VCaP (cell line): ENCODE measurements around the gene SMIM36.

Experiments
- H3K27ac ChIP-seq: fragments of 450-650 bp; 2 replicates; pipeline ENCODE4 v1.5.1; 2017
- TF ChIP-seq, protein P1 (sequence below): fragments of 450-650 bp; conservative IDR thresholded peaks from 2 replicates; pipeline ENCODE4 v1.5.1; 2017; ENCODE audit warnings: mild to moderate bottlenecking, moderate library complexity

SMIM36 gene

DNA sequence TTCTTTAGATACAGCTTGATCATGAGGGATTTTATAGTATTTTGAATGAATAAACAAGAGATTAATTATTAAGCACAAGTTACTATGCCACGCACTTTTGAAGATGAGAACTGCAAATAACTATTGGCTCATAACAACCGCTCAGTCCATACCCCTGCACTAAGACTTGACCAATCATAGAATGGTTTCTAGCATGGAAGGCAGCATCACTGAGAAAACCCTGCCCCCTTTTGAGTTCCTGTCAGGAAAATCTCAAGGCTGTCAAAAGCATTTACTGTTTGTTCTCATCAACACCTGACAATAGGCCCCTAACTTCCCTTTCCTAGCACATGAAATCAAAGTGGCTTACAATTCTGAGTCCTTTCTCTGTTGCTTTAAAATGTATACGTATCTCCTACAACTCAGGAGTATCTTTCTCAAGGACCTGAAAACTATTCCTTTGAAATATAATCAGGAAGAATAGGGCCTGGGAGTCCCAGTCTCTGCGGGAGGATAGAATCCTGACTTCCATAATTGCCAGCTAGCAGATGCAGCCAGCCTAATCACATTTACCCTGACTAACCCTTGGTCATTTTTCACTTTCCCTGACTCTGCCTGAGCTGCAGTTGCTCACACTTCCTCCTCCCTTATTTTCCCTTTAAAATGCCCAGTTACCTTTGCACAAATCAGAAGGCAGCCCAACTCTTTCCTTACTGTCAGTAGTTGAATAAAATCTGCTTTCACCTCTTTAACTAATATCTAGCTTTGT, 80.5 kb downstream of the SMIM36 start:
- H3K27ac ChIP-seq = peak overlapping the region; percentile 59
- TF ChIP-seq, protein P1, sequence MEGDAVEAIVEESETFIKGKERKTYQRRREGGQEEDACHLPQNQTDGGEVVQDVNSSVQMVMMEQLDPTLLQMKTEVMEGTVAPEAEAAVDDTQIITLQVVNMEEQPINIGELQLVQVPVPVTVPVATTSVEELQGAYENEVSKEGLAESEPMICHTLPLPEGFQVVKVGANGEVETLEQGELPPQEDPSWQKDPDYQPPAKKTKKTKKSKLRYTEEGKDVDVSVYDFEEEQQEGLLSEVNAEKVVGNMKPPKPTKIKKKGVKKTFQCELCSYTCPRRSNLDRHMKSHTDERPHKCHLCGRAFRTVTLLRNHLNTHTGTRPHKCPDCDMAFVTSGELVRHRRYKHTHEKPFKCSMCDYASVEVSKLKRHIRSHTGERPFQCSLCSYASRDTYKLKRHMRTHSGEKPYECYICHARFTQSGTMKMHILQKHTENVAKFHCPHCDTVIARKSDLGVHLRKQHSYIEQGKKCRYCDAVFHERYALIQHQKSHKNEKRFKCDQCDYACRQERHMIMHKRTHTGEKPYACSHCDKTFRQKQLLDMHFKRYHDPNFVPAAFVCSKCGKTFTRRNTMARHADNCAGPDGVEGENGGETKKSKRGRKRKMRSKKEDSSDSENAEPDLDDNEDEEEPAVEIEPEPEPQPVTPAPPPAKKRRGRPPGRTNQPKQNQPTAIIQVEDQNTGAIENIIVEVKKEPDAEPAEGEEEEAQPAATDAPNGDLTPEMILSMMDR = no peak

- TF ChIP-seq, protein P1 = no peak
- H3K27ac ChIP-seq = no peak overlapping the region
These were observed 83.7 kb downstream of the SMIM36 start for GRCh38 chr17:55427587-55427882.

DNA sequence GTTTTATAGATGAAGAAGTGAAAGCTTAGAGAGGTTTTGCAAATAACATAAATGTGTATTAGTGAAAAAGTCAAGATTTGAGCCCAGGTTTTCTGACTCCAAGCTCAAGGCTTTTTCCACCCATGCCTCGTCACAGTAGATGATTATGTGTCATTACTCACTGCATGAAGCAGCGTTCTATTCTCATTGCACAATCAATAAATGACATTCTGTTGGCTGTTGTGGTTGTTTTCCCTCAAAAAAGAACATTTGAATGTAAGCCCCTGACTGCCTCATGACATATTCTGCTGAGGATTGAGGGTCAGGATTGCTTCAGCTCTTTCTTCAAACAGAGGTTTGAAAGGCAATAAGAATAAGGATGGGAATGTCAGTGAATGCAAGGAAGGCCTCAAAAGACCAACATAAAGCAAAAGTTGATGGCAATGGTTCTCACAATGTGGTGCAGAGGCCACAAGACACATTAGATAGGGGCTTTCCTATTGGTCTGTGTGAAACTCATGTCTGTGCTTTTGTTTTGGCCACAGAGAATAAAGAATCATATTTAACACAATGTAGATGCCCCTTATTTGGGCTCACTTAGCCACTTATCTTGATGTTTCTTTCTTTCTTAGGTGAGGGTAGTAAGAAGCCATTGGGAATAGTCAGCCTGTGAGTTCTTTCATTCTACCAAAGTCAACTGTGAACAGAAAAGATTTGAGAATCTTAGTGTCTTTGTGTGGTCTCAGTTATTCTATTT, 84.2 kb downstream of the SMIM36 start:
- TF ChIP-seq, protein P1 = no peak
- H3K27ac ChIP-seq = no peak overlapping the region

DNA sequence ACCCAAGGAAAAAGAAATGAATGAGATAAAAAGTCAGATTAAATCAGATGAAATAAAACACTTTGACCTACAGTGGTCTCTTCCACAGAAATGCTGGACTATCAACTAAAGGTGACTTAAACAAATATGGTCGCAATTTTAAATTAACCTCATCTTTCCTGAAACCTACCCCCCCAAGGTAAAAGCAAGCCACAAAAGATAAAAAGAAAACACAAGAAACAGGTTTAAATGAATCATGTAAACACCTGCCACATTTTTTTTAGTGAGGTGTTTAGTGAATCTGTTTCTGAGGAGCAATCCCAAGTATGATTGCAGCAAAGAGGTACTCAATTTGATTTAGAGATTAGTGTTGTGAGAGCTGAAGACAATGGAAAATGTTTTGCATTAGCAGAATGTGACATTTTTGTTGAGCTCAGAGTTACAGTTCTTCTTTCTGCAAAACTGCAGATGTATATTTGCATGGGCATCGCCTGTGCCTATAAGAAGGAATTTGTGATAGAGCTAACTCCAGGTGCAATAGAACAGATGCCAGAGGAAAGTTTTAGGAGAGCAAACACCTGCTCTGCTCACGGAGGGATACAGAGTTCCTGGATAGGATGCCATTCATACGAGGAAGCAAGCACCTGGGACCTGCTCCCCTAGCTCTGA, 86.2 kb downstream of the SMIM36 start:
- TF ChIP-seq, protein P1 = no peak
- H3K27ac ChIP-seq = no peak overlapping the region

DNA sequence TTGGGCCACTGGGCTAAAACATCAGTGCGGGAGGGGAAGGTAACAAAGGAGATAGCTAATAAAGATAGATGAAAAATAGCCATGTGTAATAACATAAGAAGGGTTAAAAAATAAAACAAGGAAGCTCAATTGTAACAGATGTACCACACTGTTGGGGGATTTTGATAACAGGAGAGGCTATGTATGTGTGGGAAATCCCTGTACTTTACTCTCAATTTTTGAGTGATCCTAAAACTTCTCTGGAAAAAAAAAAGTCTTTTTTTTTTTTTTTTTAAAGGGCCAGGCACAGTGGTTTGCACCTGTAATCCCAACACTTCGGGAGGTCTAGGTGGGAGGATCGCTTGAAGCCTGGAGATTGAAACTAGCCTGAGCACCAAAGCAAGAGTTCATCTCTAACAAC, 87.7 kb downstream of the SMIM36 start:
- H3K27ac ChIP-seq = no peak overlapping the region
- TF ChIP-seq, protein P1 = no peak

- peak overlapping the region; percentile 86; the same call in 1 of the 2 replicates for H3K27ac ChIP-seq
These were observed 88.5 kb downstream of the SMIM36 start for GRCh38 chr17:55422828-55423164.

DNA sequence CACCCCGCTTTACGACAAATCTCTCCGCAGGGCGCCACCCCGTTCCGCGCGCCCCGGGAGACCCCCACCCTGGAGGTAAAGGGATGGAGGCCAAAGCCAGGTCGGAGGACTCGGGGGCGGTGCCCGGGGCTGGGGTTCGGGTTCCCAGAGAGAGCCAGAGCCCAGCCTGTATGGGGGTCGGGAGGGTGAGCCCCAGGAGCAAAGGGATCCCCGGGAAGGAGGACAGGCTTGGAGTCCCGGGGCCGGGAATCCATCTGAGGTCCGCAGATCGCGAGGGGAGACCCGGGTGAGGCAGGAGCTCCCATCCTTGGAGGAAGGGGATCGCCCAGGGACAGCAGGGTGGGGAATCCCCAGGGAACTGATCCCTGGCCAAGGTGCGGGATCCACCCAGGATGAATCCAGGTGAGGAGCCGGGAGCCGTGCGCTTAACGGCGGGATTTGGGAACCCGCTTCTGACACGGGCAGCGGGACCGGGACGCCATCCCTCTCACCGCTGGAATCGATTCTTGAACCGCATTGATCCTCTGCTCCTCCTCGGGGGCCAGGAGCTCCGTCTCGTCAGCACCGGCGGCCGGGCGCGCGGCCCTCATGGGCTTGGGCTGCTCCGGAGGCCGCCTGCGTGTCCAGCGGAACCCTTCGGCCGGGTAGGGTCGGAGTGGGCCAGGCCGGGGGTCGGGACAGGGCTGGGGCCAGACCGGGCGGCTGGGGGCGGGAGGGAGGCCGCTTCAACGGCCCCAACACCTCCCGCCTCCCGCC, 89.9 kb downstream of the SMIM36 start, which contains the start of gene MMD:
TSS of gene MMD (minus strand) at position 657 of the 756 bp plus-strand sequence. CDS start at position 517, 140 bp downstream.
- TF ChIP-seq, protein P1 = no peak
- H3K27ac ChIP-seq = peak within 1 kb of the TSS; percentile 86
